HG03175 (cell line): Measurements from ENCODE around the gene HSPBP1.
"Not testable (repeated sequence)": the region's sequence is repeated elsewhere in the genome, so short reads cannot be mapped to it uniquely, and the experiment has no call there.

Experiments
- ATAC-seq: cut with Tn5 transposase; IDR thresholded peaks from one replicate; pipeline ENCODE4 v1.9.1; 2021; ENCODE audit warnings: mild to moderate bottlenecking, moderate library complexity; ENCODE audit not compliant: unreplicated experiment

HSPBP1 gene, protein sequence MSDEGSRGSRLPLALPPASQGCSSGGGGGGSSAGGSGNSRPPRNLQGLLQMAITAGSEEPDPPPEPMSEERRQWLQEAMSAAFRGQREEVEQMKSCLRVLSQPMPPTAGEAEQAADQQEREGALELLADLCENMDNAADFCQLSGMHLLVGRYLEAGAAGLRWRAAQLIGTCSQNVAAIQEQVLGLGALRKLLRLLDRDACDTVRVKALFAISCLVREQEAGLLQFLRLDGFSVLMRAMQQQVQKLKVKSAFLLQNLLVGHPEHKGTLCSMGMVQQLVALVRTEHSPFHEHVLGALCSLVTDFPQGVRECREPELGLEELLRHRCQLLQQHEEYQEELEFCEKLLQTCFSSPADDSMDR

DNA sequence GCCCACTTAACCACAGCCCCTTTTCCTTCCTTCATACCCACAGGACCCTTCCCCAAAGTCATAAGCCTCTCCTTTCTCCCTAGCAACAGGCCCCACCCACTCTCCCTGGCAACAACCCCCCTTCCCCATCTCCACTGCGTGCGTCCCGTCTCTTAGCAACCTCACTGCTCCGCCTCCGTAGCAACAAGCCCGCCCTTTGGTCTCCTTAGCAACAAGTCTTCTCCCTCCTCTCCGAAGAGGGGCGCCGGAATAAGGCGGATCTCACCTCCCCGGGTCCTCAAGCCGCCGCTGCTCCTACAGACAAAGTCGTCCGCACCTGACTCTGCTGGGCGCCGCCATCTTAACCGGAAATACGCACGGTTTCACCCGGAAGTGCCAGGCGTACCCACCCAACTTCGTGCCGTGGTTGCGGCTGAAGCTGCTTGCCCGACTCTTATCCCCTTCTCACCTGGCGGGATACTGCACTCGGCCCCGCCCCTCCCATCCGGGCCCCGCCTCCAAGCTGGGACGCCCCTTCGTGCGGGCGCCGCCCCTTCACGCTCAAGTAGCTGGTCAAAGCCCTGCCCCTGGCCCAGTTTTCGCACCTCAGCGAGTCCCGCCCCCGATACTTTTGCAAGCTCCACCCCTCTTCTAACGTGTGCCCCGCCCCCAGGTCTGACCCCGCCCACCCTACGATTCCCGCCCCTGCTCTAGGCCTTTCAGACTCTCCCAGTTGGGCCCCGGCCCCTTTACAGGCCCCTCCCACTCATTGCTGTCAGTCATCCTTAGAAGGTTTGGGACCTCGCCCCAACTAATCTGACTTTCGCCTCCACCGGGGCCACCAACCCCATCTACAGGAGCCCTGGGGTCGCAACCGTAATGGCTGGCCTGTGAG lies at the start of gene HSPBP1:
TSS of gene HSPBP1 (minus strand) at position 341 of the 874 bp plus-strand sequence. CDS start 502 bp downstream, outside the sequence.
- peak; percentile 75 for ATAC-seq

DNA sequence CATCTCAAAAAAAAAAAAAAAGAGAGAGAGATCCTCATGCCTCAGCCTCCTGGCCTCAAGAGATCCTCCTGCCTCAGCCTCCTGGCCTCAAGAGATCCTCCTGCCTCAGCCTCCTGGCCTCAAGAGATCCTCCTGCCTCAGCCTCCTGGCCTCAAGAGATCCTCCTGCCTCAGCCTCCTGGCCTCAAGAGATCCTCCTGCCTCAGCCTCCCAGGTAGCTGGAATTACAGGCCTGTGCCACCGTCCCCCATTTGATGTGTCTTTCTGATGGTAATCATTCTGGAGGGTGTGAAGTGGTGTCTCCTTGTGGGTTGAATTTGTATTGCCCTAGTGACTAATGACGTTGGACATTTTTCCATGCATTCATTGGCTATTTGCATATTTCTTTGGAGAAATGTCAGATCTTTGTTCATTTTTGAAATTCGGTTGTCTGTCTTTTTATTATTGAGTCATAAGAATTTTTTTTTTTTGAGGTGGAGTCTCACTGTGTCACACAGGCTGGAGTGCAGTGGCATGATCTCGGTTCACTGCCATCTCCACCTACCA lies 48.9 kb upstream of the HSPBP1 start:
- not testable (repeated sequence) for ATAC-seq

DNA sequence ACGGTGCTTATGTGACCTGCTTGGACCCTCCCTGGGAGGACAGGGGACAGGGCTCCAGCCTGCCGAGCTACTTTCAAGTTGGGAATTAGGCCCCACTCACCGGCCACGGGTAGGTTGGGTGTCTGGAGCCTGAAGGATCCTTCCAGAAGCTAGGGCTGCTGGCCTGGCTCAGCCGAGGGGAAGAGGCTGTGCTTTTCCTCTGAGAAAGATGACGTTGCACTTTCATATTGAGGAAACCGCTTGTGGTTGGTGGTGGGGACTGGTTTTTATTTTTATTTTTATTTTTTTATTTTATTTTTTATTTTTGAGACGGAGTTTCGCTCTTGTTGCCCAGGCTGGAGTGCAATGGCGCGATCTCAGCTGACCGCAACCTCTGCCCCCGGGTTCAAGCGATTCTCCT lies 45.3 kb upstream of the HSPBP1 start, which contains the start of gene TMEM150B:
TSS of gene TMEM150B (minus strand) at position 170 of the 400 bp plus-strand sequence. CDS start 4,305 bp downstream, outside the sequence.
- ATAC-seq: no peak

DNA sequence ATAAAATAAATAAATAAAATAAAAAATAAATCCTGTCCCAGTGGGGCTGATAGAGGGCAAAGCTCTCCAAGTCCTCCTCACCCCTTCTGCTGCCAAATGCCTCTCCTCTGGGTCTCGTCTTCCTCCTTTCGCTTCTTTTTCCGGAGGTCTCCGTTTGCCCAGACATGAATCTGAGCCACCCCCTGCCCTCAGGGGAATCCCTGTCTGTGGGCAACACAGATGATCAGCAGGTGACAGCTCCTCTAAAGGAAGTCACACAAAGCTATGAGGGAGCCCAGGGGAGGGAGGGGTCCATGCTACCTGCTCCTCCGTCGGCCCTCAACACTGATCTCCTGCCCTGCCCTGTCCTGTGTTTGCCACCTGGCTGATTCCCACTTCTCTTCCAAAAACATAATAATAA lies 44.8 kb upstream of the HSPBP1 start:
- no peak for ATAC-seq

DNA sequence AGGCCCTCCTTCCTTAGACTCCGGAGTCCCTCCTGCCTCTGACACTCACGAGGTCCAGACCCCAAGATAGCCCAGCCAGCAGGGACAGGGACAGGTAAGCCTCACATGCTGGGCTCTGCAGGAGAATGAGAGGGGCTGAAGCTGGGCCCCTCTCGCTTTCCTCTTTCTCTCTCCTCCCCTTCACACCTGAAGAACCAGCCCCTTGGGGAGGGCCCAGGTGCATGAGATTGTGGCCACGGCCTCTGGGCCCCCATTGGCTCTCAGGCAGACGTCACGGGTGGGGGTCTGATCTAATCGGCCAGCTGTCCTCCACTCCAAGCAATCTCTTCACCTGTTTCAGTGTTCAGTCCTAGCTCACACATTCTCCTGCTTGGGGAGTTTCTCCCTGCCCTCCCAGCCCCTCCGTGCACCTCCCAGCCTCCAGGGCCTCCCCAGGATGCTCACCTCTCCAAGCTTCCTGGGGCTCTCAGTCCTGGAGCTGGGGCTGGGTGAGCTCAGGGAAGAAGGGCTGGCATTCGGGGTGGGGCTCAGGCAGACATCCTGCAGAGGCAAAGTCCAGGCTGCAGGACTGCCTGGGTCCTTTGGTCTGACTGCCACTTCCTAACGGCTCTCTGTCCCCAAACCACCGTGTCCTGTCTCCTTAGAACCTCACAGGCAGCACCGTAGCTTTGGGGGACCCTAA lies 42.4 kb upstream of the HSPBP1 start:
- ATAC-seq: no peak

DNA sequence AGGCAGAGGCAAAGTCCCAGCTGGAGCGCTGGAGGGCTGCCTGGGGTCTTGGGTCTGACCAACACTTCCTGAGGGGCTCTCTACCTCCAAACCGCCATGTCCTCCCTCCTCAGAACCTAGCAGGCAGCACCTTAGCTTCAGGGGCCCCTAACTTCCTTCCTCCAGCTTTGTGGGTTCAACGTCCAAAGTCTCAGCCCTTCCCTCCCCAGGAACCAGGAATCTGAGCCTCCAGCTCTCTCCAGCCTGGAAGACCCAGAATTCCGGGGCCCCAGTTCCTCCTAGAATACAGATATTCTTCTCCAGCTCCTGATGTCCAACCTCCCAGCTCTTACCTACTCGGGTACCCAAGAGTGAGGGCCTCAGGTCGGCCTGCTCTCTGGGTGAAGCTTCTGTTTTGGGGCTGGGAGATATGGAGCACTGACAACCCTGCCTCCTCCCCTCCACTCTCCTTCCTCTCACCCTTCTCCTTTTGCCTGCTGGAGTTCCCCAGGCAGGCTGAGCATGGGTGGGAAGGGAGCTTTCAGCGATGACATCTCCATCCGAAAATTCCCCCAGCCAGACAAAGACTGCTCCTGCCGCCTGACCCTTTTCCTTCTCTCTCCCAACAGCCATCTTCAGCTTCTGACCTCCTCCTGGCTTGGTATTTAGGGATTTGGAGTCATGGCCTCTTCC lies 41.7 kb upstream of the HSPBP1 start:
- no peak for ATAC-seq

DNA sequence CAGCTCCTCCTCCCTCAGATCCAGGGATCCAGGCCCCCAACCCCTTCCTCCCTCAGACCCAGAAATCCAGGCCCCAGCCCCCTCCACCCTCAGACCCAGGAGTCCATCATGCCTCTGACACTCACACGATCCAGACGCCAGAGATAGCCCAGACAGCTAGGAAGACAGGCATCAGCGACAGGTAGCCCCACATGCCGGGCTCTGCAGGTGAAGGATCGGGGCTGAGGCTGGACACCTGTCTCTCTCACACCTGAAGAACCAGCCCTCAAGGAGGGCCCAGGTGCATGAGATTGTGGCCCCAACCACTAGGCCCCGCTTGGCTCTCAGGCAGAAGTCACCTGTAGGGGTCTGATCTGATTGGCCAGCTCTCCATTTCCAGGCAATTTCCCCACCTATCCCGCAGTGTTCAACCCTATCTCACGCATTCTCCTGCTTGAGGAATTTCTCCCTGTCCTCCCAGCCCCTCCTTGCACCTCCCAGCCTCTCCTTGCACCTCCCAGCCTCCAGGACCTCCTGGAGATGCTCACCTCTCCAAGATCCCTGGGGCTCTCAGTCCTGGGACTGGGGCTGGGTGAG lies 41.0 kb upstream of the HSPBP1 start:
- no peak for ATAC-seq

DNA sequence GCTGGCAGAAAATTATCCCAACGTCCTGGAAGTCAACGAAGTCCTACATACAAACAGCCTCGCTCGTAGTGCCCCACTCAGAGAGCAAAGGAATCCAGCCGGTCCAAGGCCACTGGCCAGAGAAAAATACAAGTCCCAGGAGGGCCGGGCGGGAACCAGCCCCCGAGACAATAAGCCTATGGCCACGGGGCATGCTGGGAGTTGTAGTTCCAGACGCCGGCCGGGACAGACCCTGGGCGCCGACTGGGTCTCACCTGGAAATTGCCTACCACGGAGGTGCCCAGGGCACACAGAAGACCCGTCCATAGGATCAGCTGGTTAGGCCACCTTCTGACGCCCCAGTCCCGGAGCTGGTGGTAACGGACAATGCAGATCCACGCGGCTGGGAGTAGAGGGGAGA lies 39.9 kb upstream of the HSPBP1 start:
- ATAC-seq: no peak

DNA sequence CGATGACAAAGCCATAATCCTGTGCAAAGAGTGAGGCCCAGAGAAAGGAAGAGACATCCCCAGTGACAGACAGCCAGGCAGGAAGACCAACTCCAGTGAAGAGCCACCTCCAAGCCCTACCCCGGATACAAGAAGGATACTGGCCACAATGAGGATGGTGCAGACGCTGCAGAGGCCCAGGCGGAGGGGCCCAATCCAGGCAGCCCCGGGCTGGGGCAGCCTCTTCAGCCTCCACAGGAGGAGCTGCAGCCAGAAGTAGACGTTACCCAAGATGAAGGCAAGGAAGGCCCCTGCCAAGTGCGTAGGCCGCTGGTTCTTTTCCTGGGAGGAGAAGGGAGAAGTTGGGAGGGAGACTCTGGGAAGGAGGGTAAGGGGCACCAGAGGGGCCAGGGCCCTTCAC lies 36.7 kb upstream of the HSPBP1 start:
- ATAC-seq: no peak

DNA sequence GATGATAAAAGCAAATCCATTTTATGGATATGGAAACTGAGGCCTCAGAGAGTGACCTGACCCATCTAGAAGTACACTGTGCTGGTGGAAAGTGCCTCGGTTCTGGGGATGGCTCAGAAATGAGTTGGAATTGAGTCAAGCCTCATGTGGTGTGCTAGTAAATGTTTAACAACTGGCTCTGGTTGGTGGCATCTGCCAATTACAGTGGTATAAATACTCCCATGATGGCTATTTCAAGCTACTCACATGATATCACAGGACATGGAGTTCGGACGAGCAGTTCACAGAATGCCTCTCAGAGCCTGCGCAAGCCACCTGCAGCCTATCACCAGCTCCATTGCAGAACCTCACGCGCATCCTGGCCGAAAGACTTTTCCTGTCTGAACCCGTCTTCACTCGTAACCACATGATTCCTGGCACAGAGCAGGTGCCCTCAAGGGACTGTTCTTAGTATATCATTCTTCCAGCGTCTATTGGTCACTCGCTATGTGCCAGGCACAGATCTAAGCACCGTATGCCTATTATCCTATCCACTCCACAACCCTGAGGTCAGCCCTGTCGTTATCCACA lies 36.1 kb upstream of the HSPBP1 start:
- no peak for ATAC-seq

DNA sequence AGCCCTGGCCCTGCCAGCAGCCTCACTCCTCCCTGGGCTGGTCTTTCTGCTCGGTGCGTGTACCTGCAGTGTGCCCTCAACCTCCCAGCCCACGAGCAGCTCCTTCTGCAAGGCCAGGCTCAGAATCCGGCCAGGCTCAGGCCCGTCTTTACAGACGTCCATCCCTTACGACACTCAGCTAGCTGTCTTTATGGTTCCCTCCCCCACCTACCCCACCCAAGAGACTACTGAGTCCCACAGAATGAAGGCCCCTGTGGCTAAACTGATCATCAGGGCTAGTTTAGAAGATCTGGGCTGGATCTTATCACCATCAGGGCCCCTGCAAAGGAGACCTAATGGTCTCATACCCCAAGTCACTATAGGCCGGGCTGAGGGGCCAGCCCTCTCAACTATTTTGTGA lies 34.5 kb upstream of the HSPBP1 start:
- no peak for ATAC-seq

DNA sequence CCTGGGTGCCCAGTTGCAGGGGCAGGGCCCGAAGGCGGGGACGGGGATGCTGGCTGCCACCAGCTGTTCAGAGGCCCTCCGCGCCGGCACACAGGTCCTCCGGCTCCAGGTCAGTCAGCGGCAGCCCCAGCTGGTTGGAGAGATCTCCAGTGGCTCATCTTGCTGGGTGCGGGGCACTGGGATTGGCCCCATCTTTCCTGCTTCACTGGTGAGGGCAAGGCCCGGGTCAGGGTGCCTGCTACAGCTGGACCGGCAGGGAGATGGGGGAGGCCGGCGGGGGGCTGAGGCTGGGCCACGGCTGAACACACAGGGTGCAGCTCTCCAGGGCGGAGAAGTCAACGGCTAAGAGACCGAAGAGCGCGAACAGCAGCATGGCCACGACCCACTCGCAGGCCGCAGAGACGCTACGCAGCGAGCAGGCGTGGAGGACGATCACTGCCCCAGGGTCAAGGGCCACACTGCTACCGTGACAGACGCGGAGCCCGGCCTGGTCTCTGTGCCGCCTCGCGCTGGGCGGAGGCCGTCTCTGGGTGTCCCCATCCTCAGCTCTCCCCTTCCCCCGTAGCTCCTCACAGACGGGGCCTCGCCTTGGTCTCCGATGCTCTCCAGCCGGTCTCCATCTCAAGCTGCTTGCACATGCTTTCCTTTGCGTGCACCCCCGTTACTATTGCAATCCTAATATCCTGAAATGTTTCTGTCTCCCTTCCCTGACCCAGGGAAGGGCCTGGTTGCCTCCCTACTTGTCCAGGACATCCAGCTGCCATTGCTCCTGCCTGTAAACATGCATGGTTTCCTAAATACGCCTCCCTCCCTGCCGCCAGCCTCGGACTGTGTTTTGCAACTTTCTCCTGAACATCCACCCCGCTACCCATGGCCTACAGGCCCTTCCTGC lies 33.0 kb upstream of the HSPBP1 start:
- ATAC-seq: no peak

DNA sequence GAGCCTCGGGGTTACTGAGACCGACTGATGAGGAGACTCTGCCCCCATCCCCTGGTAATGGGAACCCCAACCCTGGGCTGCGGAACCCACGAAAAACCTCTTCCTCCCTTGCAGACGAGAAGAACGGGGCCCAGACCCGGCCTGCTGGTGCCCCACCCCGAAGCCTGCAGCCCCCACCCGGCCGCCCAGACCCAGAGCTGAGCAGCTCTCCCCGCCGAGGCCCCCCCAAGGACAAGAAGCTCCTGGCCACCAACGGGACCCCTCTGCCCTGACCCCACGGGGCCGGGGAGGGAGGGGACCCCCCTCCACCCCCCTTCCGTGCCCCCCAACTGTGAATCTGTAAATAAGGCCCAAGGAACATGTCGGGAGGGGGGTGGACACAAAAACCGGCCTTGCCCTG lies 31.9 kb upstream of the HSPBP1 start:
- no peak for ATAC-seq

DNA sequence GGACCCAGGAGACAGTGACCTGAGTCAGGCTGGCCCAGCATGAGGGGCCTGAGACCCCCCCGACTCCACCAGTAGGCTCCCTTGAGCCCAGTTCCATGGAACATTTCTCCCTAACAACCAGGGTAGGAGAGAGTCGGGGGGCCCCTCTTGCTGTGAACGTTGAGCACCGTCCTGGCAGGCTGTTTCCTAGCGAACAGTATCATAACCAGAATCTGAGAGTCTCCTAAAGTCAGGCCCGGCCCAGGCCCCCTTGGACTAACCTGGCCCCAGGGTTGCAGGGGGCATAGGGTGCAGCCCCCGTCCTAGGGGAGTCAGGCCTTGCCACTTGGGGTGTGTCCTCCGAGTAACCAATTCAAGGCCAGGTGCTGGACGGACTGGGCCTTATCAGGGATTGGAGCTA lies 31.5 kb upstream of the HSPBP1 start:
- ATAC-seq: no peak

DNA sequence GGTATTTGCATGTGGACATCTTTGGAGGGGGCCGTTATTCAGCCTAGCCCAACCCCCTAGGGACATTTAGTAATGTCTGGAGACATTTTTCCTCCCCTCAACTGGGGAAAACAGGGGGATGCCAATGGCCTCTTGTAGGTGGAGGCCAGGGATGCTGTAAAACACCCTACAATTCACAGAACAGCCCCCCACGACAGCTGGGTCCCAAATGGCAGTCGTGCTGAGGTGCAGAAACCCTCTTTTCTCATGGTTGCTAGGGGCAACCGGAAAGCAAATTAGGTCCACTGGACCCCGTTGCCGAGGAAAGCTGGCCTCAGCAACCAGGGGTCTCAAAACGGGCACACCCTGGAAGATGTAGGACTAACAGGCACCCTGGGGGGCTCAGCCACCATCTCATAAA lies 30.6 kb upstream of the HSPBP1 start:
- ATAC-seq: no peak

DNA sequence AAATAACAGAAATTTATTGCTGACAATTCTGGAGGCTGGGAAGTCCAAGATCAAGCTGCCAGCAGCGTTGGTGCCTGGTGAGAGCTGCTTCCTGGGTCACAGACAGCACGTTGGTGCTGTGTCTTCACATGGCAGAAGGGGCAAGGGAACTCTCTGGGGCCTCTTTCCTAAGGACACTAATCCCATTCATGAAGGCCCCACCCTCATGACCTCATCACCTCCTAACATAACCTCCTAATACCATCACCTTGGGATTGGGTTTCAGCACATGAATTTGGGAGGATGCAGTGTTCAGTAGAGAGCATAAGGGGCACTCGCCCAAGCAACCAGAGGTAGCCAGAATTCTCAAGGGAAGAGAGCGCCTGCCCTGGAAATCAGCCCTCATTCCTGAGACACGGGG lies 29.5 kb upstream of the HSPBP1 start:
- ATAC-seq: no peak

DNA sequence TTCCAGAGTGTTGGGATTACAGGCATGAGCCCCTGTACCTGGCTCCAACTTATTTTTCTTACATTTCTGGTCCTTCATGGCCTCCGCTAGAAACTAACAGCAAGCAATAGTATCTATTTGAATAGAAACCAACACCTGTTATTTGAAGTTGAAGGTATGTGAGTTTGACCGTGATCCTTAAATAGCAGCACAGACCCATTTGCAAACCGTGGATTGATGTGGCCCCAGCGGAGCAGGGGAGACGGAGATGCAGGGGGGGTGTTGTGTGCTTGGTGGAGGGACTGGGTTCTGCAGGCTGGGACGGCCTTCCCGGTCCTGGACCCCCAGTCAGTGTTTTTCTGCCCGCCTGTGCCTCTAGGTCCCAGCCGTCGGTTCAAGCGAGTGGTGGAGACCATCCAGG lies 28.4 kb upstream of the HSPBP1 start:
- ATAC-seq: no peak

DNA sequence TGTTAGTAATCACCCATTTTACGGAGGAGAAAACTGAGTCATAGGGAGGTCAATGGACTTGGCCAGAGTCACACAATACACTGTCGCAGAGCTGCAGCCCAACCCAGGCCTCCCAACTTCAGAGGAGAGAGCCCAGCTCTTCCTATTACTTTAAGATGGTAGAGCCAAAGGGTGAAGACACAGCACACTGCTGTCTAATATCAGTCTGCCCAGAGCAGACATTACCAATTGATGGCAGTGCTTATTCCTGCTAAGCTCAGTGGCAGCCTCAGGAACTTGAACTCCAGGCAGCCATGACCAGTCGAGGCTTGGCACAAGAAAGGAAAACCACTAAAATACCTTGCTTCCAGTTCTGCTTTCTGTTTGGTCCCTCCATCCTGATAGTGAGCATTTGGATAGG lies 26.8 kb upstream of the HSPBP1 start:
- ATAC-seq: no peak

DNA sequence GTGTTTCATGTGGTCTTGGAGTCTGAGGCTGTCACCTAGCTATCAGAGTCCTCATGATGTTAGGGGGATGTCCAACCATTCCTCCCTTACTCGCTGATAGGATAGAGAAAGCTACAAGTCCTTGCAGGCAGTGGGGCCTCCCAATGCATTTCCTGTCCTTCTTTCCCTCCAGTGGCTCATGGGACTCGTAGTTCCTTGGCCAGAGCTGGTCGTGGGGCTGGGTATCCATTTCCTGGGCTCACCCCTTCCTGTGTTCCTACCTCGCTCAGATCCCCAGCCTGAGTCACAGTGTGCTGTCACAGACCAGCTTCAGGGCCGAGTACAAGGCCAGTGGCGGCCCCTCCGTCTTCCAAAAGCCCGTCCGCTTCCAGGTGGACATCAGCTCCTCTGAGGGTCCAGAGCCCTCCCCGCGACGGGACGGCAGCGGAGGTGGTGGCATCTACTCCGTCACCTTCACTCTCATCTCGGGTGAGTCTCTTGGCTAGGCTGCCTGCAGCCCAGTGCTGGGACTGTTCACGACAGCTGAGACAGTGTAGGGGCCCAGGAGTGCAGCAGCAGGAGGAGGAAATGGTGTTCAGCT lies 26.2 kb upstream of the HSPBP1 start:
- ATAC-seq: no peak
